ENCODE measurements around the gene HES6. TPM values are rescaled to one million over a fixed set of nuclear protein-coding genes. Genes with fewer than 3 reads are reported as not detected.

The HES6 gene
- total and polyA plus RNA-seq, 2 experiments from 2014 or later = 38.8 to 76.3 TPM

DNA sequence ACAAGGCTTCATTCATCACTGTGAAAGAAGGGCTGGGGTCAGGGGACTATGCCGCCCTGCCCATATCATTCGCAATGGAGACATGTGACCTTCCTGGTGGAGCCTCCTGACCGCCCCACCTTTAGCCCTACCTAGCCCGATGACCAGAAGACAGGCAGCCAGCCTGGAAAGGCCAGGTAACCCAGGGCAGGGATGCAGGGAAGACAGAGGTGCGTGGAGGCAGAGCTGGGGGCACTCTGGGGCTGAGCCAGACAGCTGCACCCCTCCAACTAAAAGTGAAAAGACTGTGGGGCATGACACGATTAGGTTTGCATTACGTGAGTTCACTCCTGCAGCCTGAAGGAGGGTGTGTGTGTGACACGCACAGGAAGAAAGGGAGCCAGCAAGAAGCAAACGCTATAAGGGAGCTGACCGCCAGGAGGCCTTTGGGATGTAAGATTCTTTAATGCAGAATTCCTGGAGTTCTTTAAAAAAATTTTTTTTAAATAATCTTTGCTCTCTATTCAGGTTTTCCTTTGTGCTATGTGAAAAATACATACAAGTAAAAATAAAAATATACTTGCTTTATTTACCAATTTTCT is 3.7 kb upstream of the HES6 start:
- peaks cover 3% of the 10 kb centered on the region; the same call in 1 of the 3 replicates for H3K9me3 Mint-ChIP-seq
- H3K27me3 ChIP-seq (ENCODE audit: insufficient read depth) = peaks cover 24% of the 10 kb centered on the region
- H3K4me3 Mint-ChIP-seq = no peak overlapping the region
- no peaks in the 10 kb centered on the region for H3K79me2 ChIP-seq (replicated peaks; ENCODE audit: insufficient read depth)
- no peaks in the 10 kb centered on the region for H3K9me2 ChIP-seq (ENCODE audit: insufficient read depth)
- no peak overlapping the region for H3K27ac Mint-ChIP-seq
- H3K4me2 ChIP-seq = no peak overlapping the region
- H3K27me3 Mint-ChIP-seq (ENCODE audit: insufficient read depth, low read depth, poor library complexity) = peaks cover 29% of the 10 kb centered on the region
- no peak overlapping the region for H3K27ac ChIP-seq (ENCODE audit: low read depth)
- H4K20me1 ChIP-seq (replicated peaks; ENCODE audit: insufficient read depth) = no peaks in the 10 kb centered on the region
- no peak overlapping the region for H2AFZ ChIP-seq
- H3F3A ChIP-seq (replicated peaks; ENCODE audit: low read depth) = peaks cover 4% of the 10 kb centered on the region; the same call in 1 of the 2 replicates
- DNase-seq (ENCODE audit: low spot score) (peak; percentile 70), ATAC-seq (no peak)
- no peak overlapping the region for H3K4me3 ChIP-seq
- H3K4me1 Mint-ChIP-seq = peaks cover 20% of the 10 kb centered on the region
- H3K36me3 Mint-ChIP-seq (ENCODE audit: low read depth) = peaks cover 6% of the 10 kb centered on the region
- no peaks in the 10 kb centered on the region for H3K36me3 ChIP-seq (ENCODE audit: insufficient read depth)
- TF ChIP-seq, protein P1, sequence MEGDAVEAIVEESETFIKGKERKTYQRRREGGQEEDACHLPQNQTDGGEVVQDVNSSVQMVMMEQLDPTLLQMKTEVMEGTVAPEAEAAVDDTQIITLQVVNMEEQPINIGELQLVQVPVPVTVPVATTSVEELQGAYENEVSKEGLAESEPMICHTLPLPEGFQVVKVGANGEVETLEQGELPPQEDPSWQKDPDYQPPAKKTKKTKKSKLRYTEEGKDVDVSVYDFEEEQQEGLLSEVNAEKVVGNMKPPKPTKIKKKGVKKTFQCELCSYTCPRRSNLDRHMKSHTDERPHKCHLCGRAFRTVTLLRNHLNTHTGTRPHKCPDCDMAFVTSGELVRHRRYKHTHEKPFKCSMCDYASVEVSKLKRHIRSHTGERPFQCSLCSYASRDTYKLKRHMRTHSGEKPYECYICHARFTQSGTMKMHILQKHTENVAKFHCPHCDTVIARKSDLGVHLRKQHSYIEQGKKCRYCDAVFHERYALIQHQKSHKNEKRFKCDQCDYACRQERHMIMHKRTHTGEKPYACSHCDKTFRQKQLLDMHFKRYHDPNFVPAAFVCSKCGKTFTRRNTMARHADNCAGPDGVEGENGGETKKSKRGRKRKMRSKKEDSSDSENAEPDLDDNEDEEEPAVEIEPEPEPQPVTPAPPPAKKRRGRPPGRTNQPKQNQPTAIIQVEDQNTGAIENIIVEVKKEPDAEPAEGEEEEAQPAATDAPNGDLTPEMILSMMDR (conservative IDR thresholded peaks at IDR 0.05; ENCODE audit: low read depth in 2 of 2) = peak; percentile 34 to 40
- TF ChIP-seq EZH2phosphoT487 (IDR thresholded peaks at IDR 0.05; ENCODE audit: unreplicated experiment) (no peak), POLR2AphosphoS5 (IDR thresholded peaks at IDR 0.05; ENCODE audit: low read depth) (no peak)
- H3K4me1 ChIP-seq (ENCODE audit: insufficient read depth) = peaks cover 7% of the 10 kb centered on the region; the same call in 1 of the 2 replicates

DNA sequence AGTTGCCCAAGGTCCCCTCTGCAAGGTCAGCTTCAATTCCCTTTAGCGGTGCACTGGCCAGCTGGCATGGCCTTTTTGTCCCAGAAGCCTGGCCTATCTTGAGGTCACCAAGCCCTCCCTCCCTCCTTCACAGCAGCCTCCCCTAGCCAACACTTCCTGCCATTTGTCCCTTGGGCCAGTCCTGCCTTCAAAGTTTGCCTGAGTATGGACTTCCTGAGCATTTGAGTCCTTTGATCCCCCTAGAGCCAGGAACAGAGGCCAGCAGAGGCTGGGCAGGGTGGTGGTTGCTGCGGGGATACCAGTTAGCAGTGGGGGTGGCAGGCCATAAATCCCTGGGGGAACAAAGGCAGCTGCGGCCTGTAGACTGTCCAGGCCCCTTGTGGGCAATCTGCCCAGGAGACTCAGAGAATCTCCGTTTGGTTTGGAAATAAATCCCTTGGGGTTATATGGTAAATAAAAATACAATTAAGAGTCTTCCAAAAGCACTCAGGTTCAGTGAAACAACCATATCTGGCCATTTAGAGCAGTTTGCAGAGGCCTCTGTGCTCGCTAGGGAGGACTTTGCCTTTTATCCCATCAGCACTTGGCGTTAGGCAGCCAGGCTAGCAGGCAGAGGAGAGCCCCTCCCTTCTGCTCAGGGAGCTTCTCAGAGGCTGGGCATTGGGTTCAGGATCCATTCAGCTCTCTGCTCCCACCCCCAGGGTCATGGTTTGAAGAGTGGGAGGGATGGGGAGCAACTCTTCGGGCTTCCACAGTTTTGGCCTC is 3.1 kb upstream of the HES6 start:
- Histone ChIP-seq H3K4me3 (no peak overlapping the region), H4K20me1 (replicated peaks; ENCODE audit: insufficient read depth) (peaks cover 6% of the 10 kb centered on the region; the same call in 1 of the 2 replicates), H3K27me3 (ENCODE audit: insufficient read depth) (peaks cover 31% of the 10 kb centered on the region), H2AFZ (no peak overlapping the region), H3K36me3 (ENCODE audit: insufficient read depth) (no peaks in the 10 kb centered on the region), H3K4me1 (ENCODE audit: insufficient read depth) (peaks cover 7% of the 10 kb centered on the region; the same call in 1 of the 2 replicates), H3K27ac (ENCODE audit: low read depth) (no peak overlapping the region), H3K4me2 (no peak overlapping the region), H3K79me2 (replicated peaks; ENCODE audit: insufficient read depth) (no peaks in the 10 kb centered on the region), H3K9me2 (ENCODE audit: insufficient read depth) (no peaks in the 10 kb centered on the region), H3F3A (replicated peaks; ENCODE audit: low read depth) (peaks cover 4% of the 10 kb centered on the region; the same call in 1 of the 2 replicates)
- peaks cover 12% of the 10 kb centered on the region for H3K36me3 Mint-ChIP-seq (ENCODE audit: low read depth)
- H3K9me3 Mint-ChIP-seq = peaks cover 7% of the 10 kb centered on the region
- peaks cover 32% of the 10 kb centered on the region for H3K27me3 Mint-ChIP-seq (ENCODE audit: insufficient read depth, low read depth, poor library complexity)
- peaks cover 20% of the 10 kb centered on the region for H3K4me1 Mint-ChIP-seq
- DNase-seq (ENCODE audit: low spot score) = no peak
- H3K4me3 Mint-ChIP-seq = no peak overlapping the region
- H3K27ac Mint-ChIP-seq = no peak overlapping the region
- ATAC-seq = no peak
- TF ChIP-seq STAT1 (IDR thresholded peaks at IDR 0.05; ENCODE audit: unreplicated experiment) (no peak), EZH2 (IDR thresholded peaks at IDR 0.05; ENCODE audit: low read depth, unreplicated experiment) (no peak), ZNF331 (CRISPR knock-in tag; IDR thresholded peaks at IDR 0.05; ENCODE audit: low read depth) (no peak), POLR2AphosphoS5 (IDR thresholded peaks at IDR 0.05; ENCODE audit: low read depth) (no peak), CREB1 (CRISPR knock-in tag; IDR thresholded peaks at IDR 0.05; ENCODE audit: low read depth) (no peak), EZH2phosphoT487 (IDR thresholded peaks at IDR 0.05; ENCODE audit: unreplicated experiment) (no peak), ZNF114 (CRISPR knock-in tag; IDR thresholded peaks at IDR 0.05) (no peak)
- TF ChIP-seq, protein P2, sequence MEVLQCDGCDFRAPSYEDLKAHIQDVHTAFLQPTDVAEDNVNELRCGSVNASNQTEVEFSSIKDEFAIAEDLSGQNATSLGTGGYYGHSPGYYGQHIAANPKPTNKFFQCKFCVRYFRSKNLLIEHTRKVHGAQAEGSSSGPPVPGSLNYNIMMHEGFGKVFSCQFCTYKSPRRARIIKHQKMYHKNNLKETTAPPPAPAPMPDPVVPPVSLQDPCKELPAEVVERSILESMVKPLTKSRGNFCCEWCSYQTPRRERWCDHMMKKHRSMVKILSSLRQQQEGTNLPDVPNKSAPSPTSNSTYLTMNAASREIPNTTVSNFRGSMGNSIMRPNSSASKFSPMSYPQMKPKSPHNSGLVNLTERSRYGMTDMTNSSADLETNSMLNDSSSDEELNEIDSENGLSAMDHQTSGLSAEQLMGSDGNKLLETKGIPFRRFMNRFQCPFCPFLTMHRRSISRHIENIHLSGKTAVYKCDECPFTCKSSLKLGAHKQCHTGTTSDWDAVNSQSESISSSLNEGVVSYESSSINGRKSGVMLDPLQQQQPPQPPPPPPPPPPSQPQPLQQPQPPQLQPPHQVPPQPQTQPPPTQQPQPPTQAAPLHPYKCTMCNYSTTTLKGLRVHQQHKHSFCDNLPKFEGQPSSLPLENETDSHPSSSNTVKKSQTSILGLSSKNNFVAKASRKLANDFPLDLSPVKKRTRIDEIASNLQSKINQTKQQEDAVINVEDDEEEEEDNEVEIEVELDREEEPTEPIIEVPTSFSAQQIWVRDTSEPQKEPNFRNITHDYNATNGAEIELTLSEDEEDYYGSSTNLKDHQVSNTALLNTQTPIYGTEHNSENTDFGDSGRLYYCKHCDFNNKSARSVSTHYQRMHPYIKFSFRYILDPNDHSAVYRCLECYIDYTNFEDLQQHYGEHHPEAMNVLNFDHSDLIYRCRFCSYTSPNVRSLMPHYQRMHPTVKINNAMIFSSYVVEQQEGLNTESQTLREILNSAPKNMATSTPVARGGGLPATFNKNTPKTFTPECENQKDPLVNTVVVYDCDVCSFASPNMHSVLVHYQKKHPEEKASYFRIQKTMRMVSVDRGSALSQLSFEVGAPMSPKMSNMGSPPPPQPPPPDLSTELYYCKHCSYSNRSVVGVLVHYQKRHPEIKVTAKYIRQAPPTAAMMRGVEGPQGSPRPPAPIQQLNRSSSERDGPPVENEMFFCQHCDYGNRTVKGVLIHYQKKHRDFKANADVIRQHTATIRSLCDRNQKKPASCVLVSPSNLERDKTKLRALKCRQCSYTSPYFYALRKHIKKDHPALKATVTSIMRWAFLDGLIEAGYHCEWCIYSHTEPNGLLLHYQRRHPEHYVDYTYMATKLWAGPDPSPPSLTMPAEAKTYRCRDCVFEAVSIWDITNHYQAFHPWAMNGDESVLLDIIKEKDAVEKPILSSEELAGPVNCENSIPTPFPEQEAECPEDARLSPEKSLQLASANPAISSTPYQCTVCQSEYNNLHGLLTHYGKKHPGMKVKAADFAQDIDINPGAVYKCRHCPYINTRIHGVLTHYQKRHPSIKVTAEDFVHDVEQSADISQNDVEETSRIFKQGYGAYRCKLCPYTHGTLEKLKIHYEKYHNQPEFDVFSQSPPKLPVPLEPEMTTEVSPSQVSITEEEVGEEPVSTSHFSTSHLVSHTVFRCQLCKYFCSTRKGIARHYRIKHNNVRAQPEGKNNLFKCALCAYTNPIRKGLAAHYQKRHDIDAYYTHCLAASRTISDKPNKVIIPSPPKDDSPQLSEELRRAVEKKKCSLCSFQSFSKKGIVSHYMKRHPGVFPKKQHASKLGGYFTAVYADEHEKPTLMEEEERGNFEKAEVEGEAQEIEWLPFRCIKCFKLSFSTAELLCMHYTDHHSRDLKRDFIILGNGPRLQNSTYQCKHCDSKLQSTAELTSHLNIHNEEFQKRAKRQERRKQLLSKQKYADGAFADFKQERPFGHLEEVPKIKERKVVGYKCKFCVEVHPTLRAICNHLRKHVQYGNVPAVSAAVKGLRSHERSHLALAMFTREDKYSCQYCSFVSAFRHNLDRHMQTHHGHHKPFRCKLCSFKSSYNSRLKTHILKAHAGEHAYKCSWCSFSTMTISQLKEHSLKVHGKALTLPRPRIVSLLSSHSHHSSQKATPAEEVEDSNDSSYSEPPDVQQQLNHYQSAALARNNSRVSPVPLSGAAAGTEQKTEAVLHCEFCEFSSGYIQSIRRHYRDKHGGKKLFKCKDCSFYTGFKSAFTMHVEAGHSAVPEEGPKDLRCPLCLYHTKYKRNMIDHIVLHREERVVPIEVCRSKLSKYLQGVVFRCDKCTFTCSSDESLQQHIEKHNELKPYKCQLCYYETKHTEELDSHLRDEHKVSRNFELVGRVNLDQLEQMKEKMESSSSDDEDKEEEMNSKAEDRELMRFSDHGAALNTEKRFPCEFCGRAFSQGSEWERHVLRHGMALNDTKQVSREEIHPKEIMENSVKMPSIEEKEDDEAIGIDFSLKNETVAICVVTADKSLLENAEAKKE (CRISPR knock-in tag; IDR thresholded peaks at IDR 0.05) = no peak
- TF ChIP-seq, protein P3, sequence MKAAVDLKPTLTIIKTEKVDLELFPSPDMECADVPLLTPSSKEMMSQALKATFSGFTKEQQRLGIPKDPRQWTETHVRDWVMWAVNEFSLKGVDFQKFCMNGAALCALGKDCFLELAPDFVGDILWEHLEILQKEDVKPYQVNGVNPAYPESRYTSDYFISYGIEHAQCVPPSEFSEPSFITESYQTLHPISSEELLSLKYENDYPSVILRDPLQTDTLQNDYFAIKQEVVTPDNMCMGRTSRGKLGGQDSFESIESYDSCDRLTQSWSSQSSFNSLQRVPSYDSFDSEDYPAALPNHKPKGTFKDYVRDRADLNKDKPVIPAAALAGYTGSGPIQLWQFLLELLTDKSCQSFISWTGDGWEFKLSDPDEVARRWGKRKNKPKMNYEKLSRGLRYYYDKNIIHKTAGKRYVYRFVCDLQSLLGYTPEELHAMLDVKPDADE (IDR thresholded peaks at IDR 0.05) = no peak

Measured in GM23338 (cell line).